H9 (cell line): ENCODE results near the gene KRT8. TPM values are rescaled to one million over a fixed set of nuclear protein-coding genes. Genes with fewer than 3 reads are reported as not detected.
A peak's percentile ranks its signal among the peaks of the same experiment; 100 is the strongest.

Source experiments
- DNase-seq: peaks from one replicate; pipeline ENCODE4 v3.0.0-alpha.2; 2017
- H2AFZ ChIP-seq: one replicate; pipeline ENCODE4 v1.6.1; 2013; ENCODE audit warnings: mild to moderate bottlenecking, low read length, control low read depth, moderate library complexity
- H2AK5ac ChIP-seq: 2 replicates; pipeline ENCODE4 v1.6.1; 2013; ENCODE audit warnings: low read length, control low read depth, mixed read lengths; ENCODE audit not compliant: insufficient read length
- H2BK120ac ChIP-seq: one replicate; pipeline ENCODE4 v1.6.1; 2013; ENCODE audit warnings: low read depth, mild to moderate bottlenecking, low read length, control low read depth, inconsistent platforms; ENCODE audit not compliant: poor library complexity, severe bottlenecking
- H2BK12ac ChIP-seq: 2 replicates; pipeline ENCODE4 v1.6.1; 2013; ENCODE audit warnings: low read length, control low read depth, mixed read lengths, low read depth; ENCODE audit not compliant: insufficient read length
- H2BK15ac ChIP-seq: 2 replicates; pipeline ENCODE4 v1.6.1; 2013; ENCODE audit warnings: low read depth, low read length, control low read depth
- H2BK20ac ChIP-seq: one replicate; pipeline ENCODE4 v1.6.1; 2013; ENCODE audit warnings: low read depth, mild to moderate bottlenecking, low read length, control low read depth, inconsistent platforms; ENCODE audit not compliant: poor library complexity, severe bottlenecking
- H2BK5ac ChIP-seq: 2 replicates; pipeline ENCODE4 v1.6.1; 2013; ENCODE audit warnings: low read length, control low read depth, mixed read lengths; ENCODE audit not compliant: insufficient read length
- H3K14ac ChIP-seq: 2 replicates; pipeline ENCODE4 v1.6.1; 2013; ENCODE audit warnings: low read length, control low read depth; ENCODE audit not compliant: insufficient read depth
- H3K18ac ChIP-seq: 2 replicates; pipeline ENCODE4 v1.6.1; 2013; ENCODE audit warnings: low read depth, mild to moderate bottlenecking, mixed read lengths, low read length, control low read depth; ENCODE audit not compliant: insufficient read length
- H3K23ac ChIP-seq: 2 replicates; pipeline ENCODE4 v1.6.1; 2013; ENCODE audit warnings: low read length, control low read depth, mixed read lengths, low read depth; ENCODE audit not compliant: insufficient read length
- H3K23me2 ChIP-seq: 2 replicates; pipeline ENCODE4 v1.6.1; 2013; ENCODE audit warnings: low read depth, mild to moderate bottlenecking, mixed read lengths, low read length, control low read depth; ENCODE audit not compliant: insufficient read length, poor library complexity, severe bottlenecking
- H3K27ac ChIP-seq: 2 replicates; pipeline ENCODE4 v1.5.1; 2013; ENCODE audit warnings: low read length, control low read depth, mixed read lengths, low read depth; ENCODE audit not compliant: insufficient read length
- H3K27me3 ChIP-seq: 2 replicates; pipeline ENCODE4 v1.6.1; 2013; ENCODE audit warnings: low read length, control low read depth, inconsistent platforms; ENCODE audit not compliant: insufficient read depth
- H3K4ac ChIP-seq: 2 replicates; pipeline ENCODE4 v1.6.1; 2013; ENCODE audit warnings: low read depth, mild to moderate bottlenecking, control low read depth, inconsistent platforms, low read length, moderate library complexity
- H3K4me1 ChIP-seq: 2 replicates; pipeline ENCODE4 v1.6.1; 2013; ENCODE audit warnings: low read length, control low read depth, inconsistent platforms; ENCODE audit not compliant: insufficient read depth
- H3K4me2 ChIP-seq: 2 replicates; pipeline ENCODE4 v1.6.1; 2013; ENCODE audit warnings: low read length, control low read depth, mixed read lengths; ENCODE audit not compliant: insufficient read length, insufficient read depth
- H3K56ac ChIP-seq: 2 replicates; pipeline ENCODE4 v1.6.1; 2013; ENCODE audit warnings: low read depth, mild to moderate bottlenecking, mixed read lengths, low read length, control low read depth; ENCODE audit not compliant: insufficient read length
- H3K79me1 ChIP-seq: 2 replicates; pipeline ENCODE4 v1.6.1; 2013; ENCODE audit warnings: low read depth, mild to moderate bottlenecking, moderate library complexity, low read length, control low read depth, inconsistent platforms; ENCODE audit not compliant: insufficient read depth, poor library complexity, severe bottlenecking
- H3K79me2 ChIP-seq: 2 replicates; pipeline ENCODE4 v1.6.1; 2013; ENCODE audit warnings: low read length, control low read depth, inconsistent platforms; ENCODE audit not compliant: insufficient read depth
- H3K9ac ChIP-seq: 2 replicates; pipeline ENCODE4 v1.6.1; 2013; ENCODE audit warnings: low read length, control low read depth, mixed read lengths; ENCODE audit not compliant: insufficient read length; ENCODE audit errors: extremely low read depth
- H3K9me3 ChIP-seq: one replicate; pipeline ENCODE4 v1.6.1; 2013; ENCODE audit warnings: low read depth, low read length, inconsistent platforms; ENCODE audit not compliant: control insufficient read depth
- H3T11ph ChIP-seq: one replicate; pipeline ENCODE4 v1.6.1; 2013; ENCODE audit warnings: mild to moderate bottlenecking, low read length, control low read depth, inconsistent platforms
- H4K20me1 ChIP-seq: one replicate; pipeline ENCODE4 v1.6.1; 2013; ENCODE audit not compliant: control insufficient read depth, insufficient read length, insufficient read depth
- H4K5ac ChIP-seq: 2 replicates; pipeline ENCODE4 v1.6.1; 2013; ENCODE audit warnings: low read depth, mild to moderate bottlenecking, mixed read lengths, low read length, control low read depth; ENCODE audit not compliant: insufficient read length
- H4K8ac ChIP-seq: replicated peaks from 2 replicates; pipeline ENCODE4 v1.6.1; 2013; ENCODE audit warnings: low read length, control low read depth, mixed read lengths, low read depth; ENCODE audit not compliant: insufficient read length
- H4K91ac ChIP-seq: 2 replicates; pipeline ENCODE4 v1.6.1; 2013; ENCODE audit warnings: low read depth, mild to moderate bottlenecking, moderate library complexity, mixed read lengths, low read length, control low read depth; ENCODE audit not compliant: insufficient read length
- H3K27ac Mint-ChIP-seq, 3 experiments: 2 replicates in 2 of 3; 3 replicates in 1 of 3; pipeline ENCODE4 v1.8.0; 2020 to 2021; ENCODE audit warnings: mixed read lengths in 3 of 3, mild to moderate bottlenecking in 1 of 3, moderate library complexity in 1 of 3
- H3K27me3 Mint-ChIP-seq: 2 replicates; pipeline ENCODE4 v1.8.0; 2021; ENCODE audit warnings: low read depth, mild to moderate bottlenecking, moderate library complexity, mixed read lengths
- H3K36me3 Mint-ChIP-seq, 3 experiments: 2 replicates in 2 of 3; 3 replicates in 1 of 3; pipeline ENCODE4 v1.8.0; 2020 to 2021; ENCODE audit warnings: low read depth in 3 of 3, mixed read lengths in 3 of 3; ENCODE audit not compliant: insufficient read depth in 1 of 3
- H3K4me1 Mint-ChIP-seq, 2 experiments: 2 replicates each; pipeline ENCODE4 v1.8.0; 2020; ENCODE audit warnings: mixed read lengths in 2 of 2
- H3K4me3 Mint-ChIP-seq, 2 experiments: 2 replicates in 1 of 2; 3 replicates in 1 of 2; pipeline ENCODE4 v1.8.0; 2020 to 2021; ENCODE audit warnings: mild to moderate bottlenecking in 2 of 2, mixed read lengths in 2 of 2, moderate library complexity in 1 of 2
- H3K9me3 Mint-ChIP-seq, 2 experiments: 2 replicates in 1 of 2; 3 replicates in 1 of 2; pipeline ENCODE4 v1.8.0; 2020; ENCODE audit warnings: mild to moderate bottlenecking in 2 of 2, mixed read lengths in 2 of 2, moderate library complexity in 1 of 2
- CTCF ChIP-seq: fragments of 200-600 bp; sonication (generic); conservative IDR thresholded peaks from 3 replicates; pipeline ENCODE4 v1.8.0; 2021; ENCODE audit warnings: antibody characterized with exemption, mild to moderate bottlenecking
- WGBS: extraction: QIAGEN DNeasy Blood & Tissue Kit; methylation state at CpG from one replicate; pipeline ENCODE4 v1.1.7; 2013; ENCODE audit warnings: missing lambda C conversion rate, low lambda C conversion rate, mixed read lengths; ENCODE audit not compliant: insufficient read length; ENCODE audit errors: extremely low coverage; 5-methylcytosine and 5-hydroxymethylcytosine counted together
- total RNA-seq: library from RNA; stranded (reverse); gene quantifications from 2 replicates; pipeline ENCODE4 v1.2.1, GENCODE V29; 2021

The KRT8 gene
- total RNA-seq, 1 experiment from 2014 or later = 244 TPM

- H3K79me1 ChIP-seq = peaks cover 4% of the 10 kb centered on the region
- H3K14ac ChIP-seq = no peak overlapping the region
- H2AFZ ChIP-seq = no peak overlapping the region
- no peak overlapping the region for H3K56ac ChIP-seq
- peak overlapping the region; percentile 36 for H2BK12ac ChIP-seq
- H3K27ac Mint-ChIP-seq = peak overlapping the region; percentile 95 to 98 (median 96); a peak in 5 of 7 replicates
- H3K4me1 ChIP-seq = peaks cover 22% of the 10 kb centered on the region
- H4K20me1 ChIP-seq = no peaks in the 10 kb centered on the region
- no peak overlapping the region for H2BK5ac ChIP-seq
- H3K4ac ChIP-seq = no peak overlapping the region; the same call in 1 of the 2 replicates
- H3K4me2 ChIP-seq = peak overlapping the region; percentile 30
- no peak overlapping the region for H3T11ph ChIP-seq
- H4K91ac ChIP-seq = no peak overlapping the region
- H3K36me3 Mint-ChIP-seq = peaks cover 19 to 21% (median 20%) of the 10 kb centered on the region in 3 experiments; a peak in 6 of 7 replicates
- peak overlapping the region in 1 of 2 experiments; percentile 65; a peak in 3 of 5 replicates for H3K4me3 Mint-ChIP-seq
- peaks cover 69 to 79% of the 10 kb centered on the region in 2 experiments for H3K4me1 Mint-ChIP-seq
- H3K9me3 Mint-ChIP-seq = no peaks in the 10 kb centered on the region
- no peak overlapping the region for H2AK5ac ChIP-seq
- TF ChIP-seq CTCF = no peak
- no peak overlapping the region for H2BK15ac ChIP-seq
- H4K5ac ChIP-seq = no peak overlapping the region
- peaks cover 14% of the 10 kb centered on the region for H3K23me2 ChIP-seq
- no peak overlapping the region for H4K8ac ChIP-seq
- WGBS = no CpG with 5 or more reads among the region's 1 CpG
- H2BK20ac ChIP-seq = no peak overlapping the region
- no peaks in the 10 kb centered on the region for H3K27me3 ChIP-seq
- H3K9me3 ChIP-seq = no peaks in the 10 kb centered on the region
- no peak overlapping the region for H3K9ac ChIP-seq
- H3K18ac ChIP-seq = no peak overlapping the region
- peaks cover 10% of the 10 kb centered on the region; the same call in 1 of the 2 replicates for H3K79me2 ChIP-seq
- no peak for DNase-seq
- H3K27me3 Mint-ChIP-seq = no peaks in the 10 kb centered on the region
- H3K23ac ChIP-seq = no peak overlapping the region
- peak overlapping the region; percentile 89 for H3K27ac ChIP-seq
- H2BK120ac ChIP-seq = no peak overlapping the region
Measured at GRCh38 chr12:52946334-52946733, 41.5 kb upstream of the KRT8 start.
